Measurements from ENCODE around the gene SLC5A3. TPM values are rescaled to one million over a fixed set of nuclear protein-coding genes. Genes with fewer than 3 reads are reported as not detected.

SLC5A3 gene
- polyA plus RNA-seq, 3 donors = 34.9 to 44.8 (median 37.4) TPM

GRCh38 chr21:34052171-34052570, 21.2 kb upstream of the SLC5A3 start:
- no peak for DNase-seq

GRCh38 chr21:34054259-34054658, 19.1 kb upstream of the SLC5A3 start:
- no peak for DNase-seq

DNA sequence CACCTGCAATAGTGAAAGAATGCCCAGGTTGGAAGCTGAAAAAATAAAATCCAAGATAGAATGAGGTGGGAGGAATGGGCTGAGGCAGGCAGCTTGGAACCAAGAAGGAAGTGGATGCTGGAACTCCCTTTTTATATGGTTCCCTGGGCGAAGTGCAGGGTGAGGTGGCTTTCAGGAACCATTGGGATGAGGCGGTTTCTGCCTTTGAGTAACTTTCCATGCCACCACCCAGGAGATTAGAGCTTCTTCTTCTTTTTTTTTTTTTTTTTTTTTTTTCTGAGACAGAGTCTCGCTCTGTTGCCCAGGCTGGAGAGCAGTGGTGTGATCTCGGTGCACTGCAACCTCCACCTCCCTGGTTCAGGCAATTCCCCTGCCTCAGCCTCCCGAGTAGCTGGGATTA, 17.8 kb upstream of the SLC5A3 start:
- no peak for DNase-seq

DNA sequence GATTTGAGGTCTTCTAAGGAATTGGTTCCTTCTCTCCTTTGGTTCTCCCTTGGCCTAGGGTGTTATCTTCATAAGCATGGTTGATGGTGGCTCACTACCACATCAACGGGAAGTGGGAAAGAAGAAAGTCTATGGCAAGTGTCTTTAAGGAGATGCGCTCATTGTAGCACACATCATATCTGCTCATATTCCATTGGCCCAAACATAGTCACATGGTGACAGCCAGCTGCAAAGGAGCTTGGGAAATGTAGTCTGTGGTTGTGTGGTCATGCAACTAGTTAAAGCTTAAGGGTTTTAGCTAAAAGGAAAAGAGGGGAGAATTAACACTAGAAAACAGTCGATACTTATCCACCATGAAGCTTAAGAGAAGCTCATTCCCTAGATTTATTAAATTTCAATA, 11.4 kb upstream of the SLC5A3 start:
- no peak for DNase-seq

- no peak for DNase-seq
Observed at GRCh38 chr21:34065027-34065426, 8.4 kb upstream of the SLC5A3 start.

GRCh38 chr21:34071683-34072082, 1.7 kb upstream of the SLC5A3 start:
- no peak for DNase-seq

- no peak for DNase-seq
Observed at GRCh38 chr21:34072145-34073031, 990 bp upstream of the SLC5A3 start.

GRCh38 chr21:34073749-34074282, 438 bp downstream of the SLC5A3 start:
- DNase-seq = peak; percentile 21

GRCh38 chr21:34074283-34075090, 1.1 kb downstream of the SLC5A3 start:
- DNase-seq = peak; percentile 36

DNA sequence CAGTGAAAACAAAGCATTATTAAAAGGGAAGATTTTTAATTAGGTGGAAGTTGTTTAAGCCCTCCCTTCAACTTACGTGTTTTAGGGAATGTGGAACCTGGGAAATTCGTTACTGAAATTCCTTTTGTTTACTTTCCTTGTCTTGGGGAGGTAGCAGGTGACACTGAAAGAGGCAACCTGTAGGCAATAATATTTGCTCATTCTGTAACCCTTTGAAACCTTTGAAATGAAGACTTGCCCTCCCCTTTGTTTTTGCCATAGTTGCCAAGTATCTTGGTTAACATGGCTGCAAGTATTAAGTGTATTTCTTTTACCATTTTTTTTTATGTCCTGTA, 1.7 kb downstream of the SLC5A3 start:
- DNase-seq = no peak

DNA sequence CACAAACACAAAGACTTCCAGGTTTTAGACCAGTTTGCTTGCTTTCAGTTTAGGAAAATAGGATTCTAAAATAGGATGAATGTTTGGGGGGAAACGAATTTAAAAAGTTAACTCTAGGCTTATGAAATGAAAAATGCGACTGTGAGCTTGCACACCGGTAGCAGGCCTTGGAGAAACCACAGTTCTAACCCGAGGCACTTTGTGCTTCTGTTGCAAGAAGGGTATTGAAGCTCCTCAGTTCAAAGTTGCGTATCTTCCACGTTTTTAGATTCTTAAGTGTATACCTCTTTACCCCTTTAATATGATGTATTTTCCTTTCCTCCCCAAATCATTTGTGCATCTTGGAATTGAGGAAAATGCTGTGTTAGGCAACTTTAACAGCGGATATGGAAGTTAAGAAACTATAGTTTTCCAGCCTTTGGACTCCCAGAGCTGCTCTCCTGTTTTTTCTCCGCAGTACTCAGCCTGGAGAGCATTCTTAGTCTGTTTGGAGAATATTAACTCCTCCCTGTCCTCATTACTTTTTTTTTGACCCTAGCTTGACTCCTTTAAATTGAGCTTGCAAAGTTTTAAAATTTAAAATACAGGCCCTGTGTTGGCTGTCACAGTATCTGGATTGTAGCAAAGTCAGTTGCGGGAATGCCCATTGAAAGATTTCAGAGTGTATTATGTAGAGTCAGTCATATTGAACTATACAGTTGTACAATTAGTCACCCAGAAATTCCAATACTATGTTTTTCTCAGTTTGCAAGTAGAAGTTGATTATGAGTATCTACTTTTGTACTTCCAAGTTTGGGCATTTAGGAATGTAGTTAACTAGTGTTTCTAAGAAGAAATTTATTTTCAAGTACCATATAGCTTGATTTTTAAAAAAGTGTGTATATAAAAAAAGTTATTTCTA, 2.6 kb downstream of the SLC5A3 start:
- no peak for DNase-seq

DNA sequence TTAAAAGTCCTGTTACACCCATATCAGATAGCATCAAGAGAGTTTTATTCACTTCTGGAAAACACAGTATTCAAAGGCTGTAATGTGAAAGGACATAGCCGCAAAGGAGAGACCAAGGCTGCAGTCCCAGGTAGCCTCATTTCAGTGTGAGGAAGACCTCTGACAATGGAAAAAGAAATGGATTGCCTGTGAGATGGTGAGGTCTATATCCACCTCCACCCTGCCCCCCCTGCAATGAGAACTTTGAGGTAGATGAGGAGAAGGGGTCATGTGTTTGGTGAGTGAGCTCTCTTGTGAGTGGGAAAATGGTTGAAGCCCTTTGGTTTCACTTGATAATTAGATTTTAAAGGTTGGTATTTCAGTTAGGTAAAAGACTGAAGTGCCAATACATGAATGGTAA, 3.5 kb downstream of the SLC5A3 start:
- DNase-seq = no peak

DNA sequence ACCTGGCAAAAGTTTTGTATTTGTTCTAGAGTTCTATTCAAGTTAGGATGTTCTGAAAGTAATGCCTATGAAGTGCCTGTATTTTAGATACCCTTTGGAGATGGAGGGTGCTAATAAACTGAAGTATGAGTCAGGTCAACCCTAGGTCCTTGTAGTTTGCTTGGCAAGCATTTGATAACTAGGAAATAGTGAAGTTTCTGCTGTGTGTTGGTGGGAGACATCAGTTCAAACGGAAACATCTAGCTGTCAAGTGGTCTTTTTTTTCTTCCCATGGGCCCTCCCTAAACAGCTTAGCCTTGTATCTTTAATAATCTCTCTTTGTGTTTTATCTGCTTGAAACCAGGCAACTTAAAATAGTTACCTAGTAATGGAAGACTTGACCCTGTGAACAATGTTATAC, 4.5 kb downstream of the SLC5A3 start:
- no peak for DNase-seq

DNA sequence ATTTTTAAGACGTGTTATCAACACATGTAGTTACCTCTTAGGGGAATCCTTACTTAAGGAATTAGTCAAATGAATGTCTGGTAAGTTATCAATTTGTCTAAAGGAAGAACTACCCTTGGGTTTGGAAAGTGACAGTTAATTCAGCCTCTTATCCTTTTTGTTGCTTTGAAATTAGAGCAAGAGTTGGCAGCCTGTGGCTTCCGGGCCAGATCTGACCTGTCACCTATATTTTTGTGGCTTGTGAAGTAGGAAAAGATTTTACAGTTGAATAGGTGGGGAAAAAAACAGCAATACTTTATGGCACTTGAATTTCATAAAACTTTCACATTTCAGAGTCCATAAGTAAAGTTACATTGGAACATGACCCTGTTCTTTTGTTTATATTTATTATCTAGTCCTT, 5.5 kb downstream of the SLC5A3 start:
- DNase-seq = no peak

DNA sequence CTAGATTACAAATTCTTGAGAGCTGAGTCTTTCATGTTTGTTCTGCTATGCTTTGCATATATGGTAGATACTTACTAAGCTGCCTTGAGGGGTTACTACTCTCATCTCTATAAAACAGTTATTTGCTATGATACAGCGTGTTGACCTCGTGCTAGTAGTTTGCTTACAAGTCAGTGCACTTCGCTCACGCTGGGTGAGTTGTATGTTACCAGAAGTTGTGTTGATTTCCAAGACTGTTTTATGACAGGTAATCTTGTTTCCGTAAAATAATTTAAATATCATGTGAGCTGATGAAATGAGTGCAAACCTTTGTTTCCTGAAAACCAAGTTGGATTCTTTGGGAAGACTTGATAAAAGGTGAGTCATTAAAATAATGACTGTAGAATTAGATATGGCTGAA, 7.3 kb downstream of the SLC5A3 start:
- no peak for DNase-seq

- DNase-seq = no peak
Observed at GRCh38 chr21:34082769-34083168, 9.4 kb downstream of the SLC5A3 start.

- DNase-seq = no peak
Observed at GRCh38 chr21:34083357-34083756, 10.0 kb downstream of the SLC5A3 start.

- no peak for DNase-seq
Observed at GRCh38 chr21:34085129-34085528, 11.8 kb downstream of the SLC5A3 start.

GRCh38 chr21:34086887-34087306, 13.5 kb downstream of the SLC5A3 start:
- no peak for DNase-seq

GRCh38 chr21:34088752-34089151, 15.4 kb downstream of the SLC5A3 start:
- DNase-seq = no peak

GRCh38 chr21:34091032-34091431, 17.7 kb downstream of the SLC5A3 start:
- no peak for DNase-seq

DNA sequence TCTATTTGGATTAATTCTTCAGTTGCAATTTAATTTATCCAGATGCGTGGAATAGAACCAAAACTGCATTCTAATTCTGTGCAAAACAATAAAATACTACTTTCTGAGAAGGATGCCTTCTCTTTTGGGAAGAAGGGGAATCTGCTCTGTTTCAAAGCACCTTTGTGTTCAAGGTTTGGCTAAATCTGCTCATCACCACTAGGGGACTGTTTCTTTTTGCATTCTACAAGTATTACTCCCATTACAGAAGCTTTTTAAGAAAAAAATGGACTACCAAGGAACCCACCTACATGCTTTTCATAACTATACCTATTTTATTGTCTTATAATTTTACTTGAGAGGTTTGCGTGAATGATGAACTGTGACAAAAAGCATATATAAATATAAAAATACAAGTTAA, 18.2 kb downstream of the SLC5A3 start:
- no peak for DNase-seq

All from renal pelvis (tissue), 4 donors.